ENCODE results near the gene AFF1.

AFF1 gene

DNA sequence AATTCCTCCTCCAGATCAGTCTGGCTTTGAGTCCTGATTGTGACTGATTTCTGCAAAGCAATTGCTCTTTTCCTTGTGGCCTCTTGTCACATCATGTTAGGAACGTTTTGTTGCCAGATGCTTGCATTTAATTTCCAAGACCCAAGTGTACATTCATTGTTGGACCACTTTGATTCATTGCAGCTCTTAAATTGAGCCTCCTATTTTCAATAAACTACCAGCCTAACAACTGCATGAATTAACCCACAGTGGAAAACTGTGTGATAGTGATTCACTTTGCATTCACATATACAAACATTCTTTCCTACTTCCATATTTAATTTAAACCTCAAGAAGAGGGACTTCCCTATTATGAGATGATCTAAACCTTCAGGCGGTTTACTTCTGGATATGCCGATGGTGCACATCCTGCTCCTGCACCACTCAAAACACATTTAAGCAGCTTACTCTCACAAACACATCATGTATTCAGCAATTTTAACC lies 118.4 kb downstream of the AFF1 start:
- no peak overlapping the region for H3K4me3 ChIP-seq (ENCODE audit: low read length)
- no peak for DNase-seq (ENCODE audit: low read depth)
- TF ChIP-seq CTCF (conservative IDR thresholded peaks at IDR 0.05; ENCODE audit: low read depth, low read length): no peak

GRCh38 chr4:87053802-87054767 lies 119.3 kb downstream of the AFF1 start:
- H3K4me3 ChIP-seq (ENCODE audit: low read length): no peak overlapping the region
- DNase-seq (ENCODE audit: low read depth): no peak
- TF ChIP-seq CTCF (conservative IDR thresholded peaks at IDR 0.05; ENCODE audit: low read depth, low read length): no peak

DNA sequence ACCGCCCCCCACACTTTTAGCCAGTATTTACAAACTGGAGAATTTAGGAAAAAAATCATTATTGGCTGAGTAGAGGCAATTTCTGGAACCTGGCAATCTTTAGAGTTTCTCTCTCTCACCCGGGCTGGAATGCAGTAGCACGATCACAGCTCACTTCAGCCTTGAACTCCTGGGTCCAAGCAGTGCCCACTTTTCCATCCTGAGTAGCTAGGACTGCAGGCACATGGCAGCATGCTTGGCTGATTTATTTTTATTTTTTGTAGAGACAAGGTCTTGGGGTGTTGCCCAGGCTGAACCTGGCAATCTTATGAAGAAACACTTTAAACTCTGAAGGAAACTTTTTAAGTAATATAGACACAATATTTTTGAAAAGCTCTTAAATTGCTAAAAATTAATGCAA lies 120.1 kb downstream of the AFF1 start:
- no peak overlapping the region for H3K4me3 ChIP-seq (ENCODE audit: low read length)
- no peak for TF ChIP-seq CTCF (conservative IDR thresholded peaks at IDR 0.05; ENCODE audit: low read depth, low read length)
- no peak for DNase-seq (ENCODE audit: low read depth)

DNA sequence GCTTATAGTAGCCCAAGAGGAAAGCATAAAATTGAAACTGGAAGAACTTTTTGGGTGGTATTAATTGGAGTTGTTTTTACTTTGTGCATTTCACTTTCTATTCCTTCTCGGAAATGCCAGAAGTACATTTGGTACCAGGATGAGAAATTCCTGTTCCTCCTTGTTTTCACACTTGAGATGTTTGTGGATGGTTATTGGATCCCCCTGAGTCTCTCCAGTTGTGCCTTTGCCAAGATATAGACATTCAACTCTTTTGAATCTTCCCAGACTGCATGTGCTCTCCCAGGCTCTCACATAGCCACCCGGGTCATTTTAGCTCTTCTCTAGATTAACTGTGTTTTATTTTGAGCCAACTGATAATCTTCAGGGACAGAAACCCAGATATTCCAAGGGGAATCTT lies 120.5 kb downstream of the AFF1 start:
- no peak for DNase-seq (ENCODE audit: low read depth)
- no peak for TF ChIP-seq CTCF (conservative IDR thresholded peaks at IDR 0.05; ENCODE audit: low read depth, low read length)
- no peak overlapping the region for H3K4me3 ChIP-seq (ENCODE audit: low read length)

- H3K4me3 ChIP-seq (ENCODE audit: low read length): no peak overlapping the region
- DNase-seq (ENCODE audit: low read depth): no peak
- no peak for TF ChIP-seq CTCF (conservative IDR thresholded peaks at IDR 0.05; ENCODE audit: low read depth, low read length)
Measured at GRCh38 chr4:87056881-87057280, 122.1 kb downstream of the AFF1 start.

GRCh38 chr4:87057835-87058355 lies 123.1 kb downstream of the AFF1 start:
- no peak for TF ChIP-seq CTCF (conservative IDR thresholded peaks at IDR 0.05; ENCODE audit: low read depth, low read length)
- no peak overlapping the region for H3K4me3 ChIP-seq (ENCODE audit: low read length)
- no peak for DNase-seq (ENCODE audit: low read depth)
